ENCODE results near the gene AGXT.

AGXT gene

DNA sequence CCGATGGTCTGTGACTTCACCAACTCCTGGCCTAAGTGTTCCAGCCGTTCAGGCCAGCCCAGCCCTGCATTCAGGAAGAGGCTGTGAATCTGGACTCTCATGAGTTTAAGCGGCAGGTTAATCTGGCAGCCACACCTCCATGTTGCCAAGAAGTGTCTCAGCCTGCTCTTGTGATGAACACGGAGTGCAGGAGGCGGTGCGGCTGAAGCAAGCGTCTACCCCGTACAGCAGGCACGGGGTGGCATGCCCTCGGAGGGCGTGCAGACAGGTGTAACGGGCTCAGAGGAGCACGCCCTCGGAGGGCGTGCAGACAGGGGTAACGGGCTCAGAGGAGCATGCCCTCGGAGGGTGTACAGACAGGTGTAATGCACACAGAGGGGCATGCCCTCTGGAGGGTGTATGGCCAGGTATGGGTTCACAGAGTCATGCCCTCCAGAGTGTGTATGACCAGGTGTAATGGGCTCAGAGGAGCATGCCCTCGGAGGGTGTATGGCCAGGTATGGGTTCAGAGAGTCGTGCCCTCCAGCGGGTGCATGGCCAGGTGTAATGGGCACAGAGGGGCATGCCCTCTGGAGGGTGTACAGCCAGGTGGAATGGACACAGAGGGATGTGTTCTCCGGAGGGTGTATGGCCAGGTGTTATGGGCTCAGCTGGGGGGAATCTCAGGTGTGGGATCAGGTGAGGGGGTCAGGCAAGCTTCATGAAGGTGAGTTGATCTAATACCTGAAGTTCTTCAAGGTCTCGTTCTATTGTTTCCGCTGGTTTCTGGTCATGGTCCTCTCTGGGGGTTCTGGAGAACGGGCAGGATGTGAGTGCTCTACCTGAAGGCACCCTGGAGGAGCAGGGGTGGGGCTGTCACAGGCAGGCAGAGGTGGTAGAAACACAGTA, 60.1 kb downstream of the AGXT start:
- DNase-seq (ENCODE audit: low read depth) = no peak

DNA sequence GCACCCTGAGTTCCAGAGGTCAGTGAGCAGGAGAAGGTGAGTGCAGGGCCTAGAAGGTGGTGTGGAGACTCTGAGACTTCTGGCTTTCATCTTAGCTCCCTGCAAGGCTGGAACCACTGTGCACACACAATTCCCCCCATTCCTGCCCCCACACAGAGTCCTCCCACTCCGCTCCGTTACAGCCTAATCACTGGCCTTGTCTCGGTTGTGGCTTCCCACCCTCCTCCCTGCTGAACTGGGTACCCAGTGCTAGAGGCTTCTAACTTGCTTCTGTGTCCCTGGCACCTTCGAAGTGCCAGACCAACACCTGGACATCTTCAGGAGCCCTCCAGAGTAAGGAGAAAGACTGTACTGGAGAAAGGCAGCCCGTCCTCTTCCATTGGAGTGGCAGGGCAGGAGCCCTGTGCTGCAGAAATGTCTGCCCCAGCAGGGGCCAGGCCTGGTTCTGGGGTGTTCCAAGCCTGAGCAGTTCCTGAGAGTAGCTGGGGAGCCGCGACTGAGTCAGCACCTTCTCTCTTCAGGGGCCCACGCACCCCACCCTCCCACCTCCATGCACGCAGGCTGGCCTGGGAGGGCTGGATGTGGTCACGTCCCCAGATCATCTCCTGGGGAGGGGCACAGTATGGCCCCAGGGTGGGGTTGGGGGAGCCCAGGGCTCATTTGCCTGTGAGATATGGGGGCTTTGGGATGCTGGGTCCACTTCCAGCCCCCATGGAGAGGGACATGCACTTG, 60.9 kb downstream of the AGXT start:
- no peak for DNase-seq (ENCODE audit: low read depth)
